ENCODE measurements around the gene RINL. TPM values are rescaled to one million over a fixed set of nuclear protein-coding genes. Genes with fewer than 3 reads are reported as not detected.

Gene RINL, protein sequence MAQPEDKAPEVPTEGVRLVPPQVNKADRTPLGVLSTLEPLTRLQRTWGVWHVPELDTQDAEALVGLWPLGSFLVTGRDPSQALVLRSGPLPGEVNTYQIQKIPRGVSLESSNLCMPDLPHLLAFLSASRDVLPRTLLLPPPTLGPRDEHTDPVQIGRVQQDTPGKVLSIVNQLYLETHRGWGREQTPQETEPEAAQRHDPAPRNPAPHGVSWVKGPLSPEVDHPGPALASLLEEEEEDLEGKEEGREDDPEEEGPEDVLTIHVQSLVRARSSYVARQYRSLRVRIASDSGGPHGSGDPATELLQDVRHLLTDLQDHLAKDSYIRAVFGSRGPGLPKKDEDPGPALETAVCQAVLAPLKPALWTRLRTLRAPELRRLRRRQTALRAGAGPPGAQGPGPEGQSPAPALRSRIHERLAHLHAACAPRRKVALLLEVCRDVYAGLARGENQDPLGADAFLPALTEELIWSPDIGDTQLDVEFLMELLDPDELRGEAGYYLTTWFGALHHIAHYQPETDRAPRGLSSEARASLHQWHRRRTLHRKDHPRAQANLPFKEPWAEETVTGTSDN
- 10 to 100 TPM; 58.9 to 63.5 TPM for total RNA-seq

DNA sequence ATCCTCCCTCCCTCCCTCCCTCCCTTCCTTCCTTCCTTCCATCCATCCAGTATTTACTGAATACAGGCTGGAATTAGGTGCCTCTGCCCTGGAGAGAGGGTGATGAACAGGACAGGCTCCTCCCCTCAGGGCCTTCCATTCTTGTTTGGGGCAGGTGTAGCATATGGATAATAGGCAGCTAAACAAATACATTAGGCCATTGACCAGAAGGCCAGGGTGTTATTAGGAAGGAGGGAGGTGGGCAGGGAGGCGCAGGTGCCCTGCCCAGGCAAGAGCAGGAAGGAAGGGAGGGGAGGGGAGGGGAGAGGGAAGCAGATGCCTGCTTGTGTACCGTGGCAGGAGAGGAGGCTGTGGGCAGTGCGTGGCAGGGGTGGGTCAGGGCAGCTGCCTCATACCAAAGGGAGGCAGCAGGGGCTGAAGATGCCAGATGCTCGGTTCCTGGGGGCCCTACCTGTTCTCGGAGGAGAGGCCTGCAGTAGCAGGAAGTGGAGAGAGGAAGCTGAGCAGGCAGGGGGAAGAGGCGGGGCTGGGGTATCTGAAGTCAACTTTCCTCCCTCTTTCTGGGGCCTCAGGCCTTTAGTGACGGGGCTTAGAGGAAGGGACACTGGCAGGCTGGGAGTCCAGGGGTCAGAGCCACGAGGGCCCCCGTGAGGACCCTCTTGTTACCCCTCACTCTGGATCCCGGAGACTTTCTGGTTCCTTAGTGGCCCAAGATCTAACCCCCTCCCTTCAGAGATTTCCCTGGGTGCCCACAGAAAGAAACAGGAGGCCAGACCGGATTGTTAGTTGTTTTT is at the start of gene RINL:
RINL (minus strand) TSS at position 495 of the 794 bp plus-strand sequence. CDS start 1,533 bp downstream, outside the sequence.
- DNase-seq (peak; percentile 84), ATAC-seq (peak; percentile 92)
- H3K9me3 Mint-ChIP-seq (ENCODE audit: insufficient read depth), result no peaks in the 10 kb centered on the region
- peak within 1 kb of the TSS; percentile 95 for H3K4me3 Mint-ChIP-seq
- H3K4me1 Mint-ChIP-seq (ENCODE audit: low read depth), result peaks cover 37% of the 10 kb centered on the region
- H3K36me3 Mint-ChIP-seq (ENCODE audit: low read depth), result peaks cover 26% of the 10 kb centered on the region
- peak within 1 kb of the TSS; percentile 98 for H3K27ac Mint-ChIP-seq
- CTCF ChIA-PET, result interaction anchor here (1.2 to 5.6 kb wide), 11 partner anchors 9 to 354 kb away, joined by 3 to 56 read pairs (median 7); partner anchors contain the start of genes MRPS12, NFKBIB and SARS2
- no peaks in the 10 kb centered on the region for H3K27me3 Mint-ChIP-seq (ENCODE audit: low read depth)
- POLR2A ChIA-PET, result interaction anchor here (0.6 to 2.8 kb wide), 21 partner anchors 9 to 491 kb away, joined by 3 to 25 read pairs (median 5); partner anchors contain the start of genes ECH1, FAM98C, HNRNPL and MRPS12

DNA sequence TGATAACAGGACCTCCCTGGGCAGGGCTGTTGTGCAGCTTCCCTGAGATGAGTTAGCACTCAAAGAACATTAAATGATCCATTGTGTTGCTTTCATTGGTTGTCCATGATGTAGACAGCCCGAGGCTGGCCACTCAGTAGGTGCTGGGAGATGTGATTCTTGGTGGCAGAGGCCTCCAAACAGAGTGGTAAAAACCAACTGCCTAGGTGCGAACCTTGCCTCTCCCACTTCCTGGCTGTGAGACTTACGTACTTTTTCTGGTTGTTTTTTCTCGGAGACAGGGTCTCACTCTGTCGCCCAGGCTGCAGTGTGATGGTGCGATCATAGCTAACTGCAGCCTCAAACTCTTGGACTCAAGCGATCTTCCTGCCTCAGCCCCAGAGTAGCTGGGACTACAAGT is 46.3 kb upstream of the RINL start:
- ChIA-PET CTCF (interaction anchor here (0.5 to 1.1 kb wide), 2 partner anchors 28 to 421 kb away, joined by 3 read pairs; no protein-coding TSS in a partner anchor), POLR2A (no interaction called here)
- ATAC-seq (peak; percentile 40), DNase-seq (no peak)
- Mint-ChIP-seq H3K4me3 (no peak overlapping the region), H3K36me3 (ENCODE audit: low read depth) (peaks cover 23% of the 10 kb centered on the region), H3K9me3 (ENCODE audit: insufficient read depth) (no peaks in the 10 kb centered on the region), H3K27ac (peak overlapping the region; percentile 53), H3K4me1 (ENCODE audit: low read depth) (peaks cover 15% of the 10 kb centered on the region), H3K27me3 (ENCODE audit: low read depth) (no peaks in the 10 kb centered on the region)

DNA sequence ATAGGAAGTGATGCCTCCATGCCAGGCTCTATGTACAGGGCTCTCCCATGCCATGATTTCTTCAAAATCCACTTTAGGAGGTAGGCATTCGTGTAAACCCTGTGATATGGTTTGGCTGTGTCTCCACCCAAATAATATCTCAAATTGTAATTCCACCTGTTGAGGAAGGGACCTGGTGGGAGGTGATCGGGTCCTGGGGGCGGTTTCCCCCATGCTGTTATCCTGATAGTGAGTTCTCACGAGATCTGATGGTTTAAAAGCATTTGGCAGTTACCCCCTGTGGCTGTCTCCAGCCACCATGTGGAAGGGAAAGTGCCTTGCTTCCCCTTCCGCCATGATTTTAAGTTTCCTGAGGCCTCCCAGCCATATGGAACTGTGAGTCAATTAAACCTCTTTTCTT is 44.4 kb upstream of the RINL start:
- Mint-ChIP-seq H3K36me3 (ENCODE audit: low read depth) (peaks cover 21% of the 10 kb centered on the region), H3K4me1 (ENCODE audit: low read depth) (peaks cover 2% of the 10 kb centered on the region), H3K27me3 (ENCODE audit: low read depth) (no peaks in the 10 kb centered on the region), H3K9me3 (ENCODE audit: insufficient read depth) (no peaks in the 10 kb centered on the region), H3K4me3 (no peak overlapping the region), H3K27ac (no peak overlapping the region)
- DNase-seq, result no peak
- ChIA-PET POLR2A (no interaction called here), CTCF (no interaction called here)
- ATAC-seq, result no peak

DNA sequence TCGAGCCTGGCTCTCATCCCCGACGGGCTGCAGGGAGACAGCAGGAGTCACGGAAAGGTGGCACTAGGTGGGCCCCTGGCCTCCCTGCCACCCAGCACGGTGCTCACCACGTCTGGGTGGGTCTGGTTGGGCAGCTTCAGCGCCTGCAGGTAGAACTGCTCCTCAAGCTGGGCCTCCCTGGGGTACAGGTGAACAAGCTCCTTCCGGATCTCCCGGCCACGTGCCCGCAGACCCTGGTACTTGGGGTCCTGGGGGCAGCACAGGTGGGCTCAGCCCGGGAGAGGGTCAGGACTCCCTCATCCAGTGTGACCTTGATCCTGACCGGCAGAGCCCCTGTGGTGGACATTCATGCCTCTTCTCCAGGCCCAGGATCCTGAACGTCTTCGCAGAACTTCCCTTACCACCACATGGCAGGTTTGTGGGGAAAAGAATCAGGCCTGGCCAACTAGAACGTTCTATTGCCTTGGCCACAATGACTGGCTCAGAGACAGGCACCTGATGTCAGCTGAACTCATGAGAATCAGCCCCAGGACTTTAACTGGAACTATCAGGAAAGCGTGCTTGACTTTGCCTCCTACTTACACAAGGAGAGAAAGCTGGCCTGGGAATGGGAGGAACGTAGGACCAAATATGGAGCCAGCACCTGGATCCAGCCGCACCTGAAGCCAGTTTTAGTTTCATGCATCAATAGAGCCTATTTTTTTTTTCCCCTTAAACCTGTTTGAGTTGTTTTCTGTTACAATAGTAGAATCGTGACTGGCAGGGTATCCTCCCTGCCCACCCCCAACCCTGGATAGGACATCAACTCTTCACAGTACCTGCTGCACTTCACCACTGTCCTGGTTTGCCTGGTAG is 43.6 kb upstream of the RINL start:
- Mint-ChIP-seq H3K9me3 (ENCODE audit: insufficient read depth) (no peaks in the 10 kb centered on the region), H3K27ac (peak overlapping the region; percentile 10), H3K27me3 (ENCODE audit: low read depth) (no peaks in the 10 kb centered on the region), H3K4me1 (ENCODE audit: low read depth) (peaks cover 2% of the 10 kb centered on the region), H3K36me3 (ENCODE audit: low read depth) (peaks cover 21% of the 10 kb centered on the region), H3K4me3 (no peak overlapping the region)
- DNase-seq (no peak), ATAC-seq (no peak)
- ChIA-PET CTCF (interaction anchor here (0.6 kb wide), 2 partner anchors 9 to 519 kb away, joined by 3 read pairs; partner anchors contain the start of genes FAM98C, MRPS12 and SARS2), POLR2A (no interaction called here)

DNA sequence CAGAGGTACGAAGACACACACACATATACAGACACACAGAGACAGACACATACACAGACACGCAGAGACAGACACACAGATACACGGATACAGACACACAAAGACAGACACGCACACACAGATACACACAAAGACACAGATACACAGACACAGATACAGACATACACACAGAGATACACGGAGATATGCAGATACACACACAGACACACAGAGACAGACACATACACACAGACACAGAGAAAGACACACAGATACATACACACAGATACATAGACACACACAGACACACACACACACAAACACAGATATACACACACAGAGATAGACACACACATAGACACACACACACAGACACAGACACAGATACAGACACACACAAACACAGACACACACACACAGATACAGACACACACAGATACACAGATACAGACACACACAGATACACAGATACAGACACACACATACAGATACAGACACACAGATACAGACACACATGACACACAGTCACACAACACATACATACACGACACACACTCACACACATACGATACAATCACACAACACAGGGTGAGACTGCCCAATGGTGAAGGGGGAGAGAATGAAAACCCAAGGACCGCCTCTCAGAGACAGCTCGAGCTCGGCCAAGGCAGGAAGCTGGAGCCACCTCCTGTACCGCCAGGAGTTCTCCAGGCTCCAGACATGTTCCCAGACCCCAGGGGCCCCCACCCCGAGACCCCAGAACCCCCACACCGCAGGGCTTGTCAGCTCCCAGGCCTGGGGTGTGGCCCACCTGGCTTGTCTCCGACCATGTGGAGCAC is 42.7 kb upstream of the RINL start:
- H3K36me3 Mint-ChIP-seq (ENCODE audit: low read depth), result peaks cover 21% of the 10 kb centered on the region

DNA sequence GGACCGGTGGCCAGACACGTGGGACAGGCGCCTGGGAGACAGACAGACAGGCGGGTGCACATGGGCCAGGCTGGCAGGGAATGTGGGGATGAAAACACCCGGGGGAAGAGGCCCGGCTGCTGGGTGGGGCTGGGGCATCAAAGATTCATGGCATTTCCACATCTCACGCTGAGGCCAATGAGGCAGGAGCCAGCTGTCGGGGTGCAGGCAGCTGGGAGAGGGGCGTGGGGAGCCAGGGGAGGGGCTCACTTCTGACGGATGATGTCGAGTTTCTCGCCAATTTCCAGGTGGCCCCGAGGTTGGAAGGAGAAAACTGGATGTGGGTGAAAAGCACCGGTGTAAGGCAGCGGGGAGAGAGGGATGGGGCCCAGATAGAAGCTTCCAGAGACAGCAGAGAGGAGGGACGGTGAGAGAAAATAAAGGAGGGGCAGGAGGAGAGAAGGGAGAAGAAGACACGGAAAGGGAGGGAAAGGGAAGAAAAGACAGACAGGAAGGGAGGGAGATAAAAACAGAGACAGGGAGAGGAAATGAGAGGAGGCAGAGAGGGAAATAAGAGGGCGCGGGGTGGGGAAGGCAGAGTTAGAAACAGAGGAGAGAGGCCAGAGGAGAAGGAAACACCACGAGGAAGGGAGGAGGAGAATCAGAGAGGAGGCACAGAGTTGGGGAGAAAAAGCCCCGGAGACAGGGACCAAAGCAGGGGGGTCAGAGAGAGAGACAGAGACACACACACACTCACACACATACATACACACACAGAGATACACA is 41.9 kb upstream of the RINL start:
- POLR2A ChIA-PET, result no interaction called here
- DNase-seq (no peak), ATAC-seq (no peak)
- H3K27ac Mint-ChIP-seq, result no peak overlapping the region
- H3K27me3 Mint-ChIP-seq (ENCODE audit: low read depth), result no peaks in the 10 kb centered on the region
- peaks cover 2% of the 10 kb centered on the region for H3K4me1 Mint-ChIP-seq (ENCODE audit: low read depth)
- H3K9me3 Mint-ChIP-seq (ENCODE audit: insufficient read depth), result no peaks in the 10 kb centered on the region
- no peak overlapping the region for H3K4me3 Mint-ChIP-seq
- peaks cover 16% of the 10 kb centered on the region for H3K36me3 Mint-ChIP-seq (ENCODE audit: low read depth)
- CTCF ChIA-PET, result interaction anchor here (4.2 kb wide), 1 partner anchor 11 kb away, joined by 18 read pairs; the partner anchor contains the start of genes MRPS12 and SARS2

More for the DNA sequence above, 42.7 kb upstream of the RINL start:
- no peak overlapping the region for H3K27ac Mint-ChIP-seq
- H3K9me3 Mint-ChIP-seq (ENCODE audit: insufficient read depth), result no peaks in the 10 kb centered on the region
- peaks cover 2% of the 10 kb centered on the region for H3K4me1 Mint-ChIP-seq (ENCODE audit: low read depth)
- ChIA-PET POLR2A (no interaction called here), CTCF (interaction anchor here (0.6 to 4.2 kb wide), 2 partner anchors 10 to 518 kb away, joined by 3 to 18 read pairs; partner anchors contain the start of genes FAM98C, MRPS12 and SARS2)
- no peak for DNase-seq
- H3K27me3 Mint-ChIP-seq (ENCODE audit: low read depth), result no peaks in the 10 kb centered on the region
- ATAC-seq, result no peak
- H3K4me3 Mint-ChIP-seq, result no peak overlapping the region

DNA sequence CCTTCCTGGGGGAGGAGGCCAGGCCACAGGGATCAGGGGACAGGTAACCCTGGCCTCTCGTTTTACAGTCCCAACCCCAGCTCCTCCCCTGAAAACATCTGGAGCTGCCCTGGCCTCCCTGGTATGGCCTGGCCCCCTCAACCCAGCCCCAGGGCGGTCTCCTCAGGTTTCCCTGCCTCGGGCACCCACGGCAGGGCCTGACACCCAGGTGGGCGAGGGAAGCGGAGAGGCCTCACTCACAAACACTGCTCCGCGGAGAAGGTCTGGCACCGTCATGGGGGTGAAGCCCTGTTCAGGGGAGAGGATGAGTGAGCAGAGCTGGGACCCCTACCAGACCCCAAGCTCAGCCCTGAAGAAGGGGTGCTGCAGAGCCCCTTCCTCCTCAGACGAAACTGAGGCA is 40.5 kb upstream of the RINL start:
- Mint-ChIP-seq H3K4me3 (no peak overlapping the region), H3K9me3 (ENCODE audit: insufficient read depth) (no peaks in the 10 kb centered on the region), H3K27me3 (ENCODE audit: low read depth) (no peaks in the 10 kb centered on the region), H3K4me1 (ENCODE audit: low read depth) (no peaks in the 10 kb centered on the region), H3K36me3 (ENCODE audit: low read depth) (peaks cover 8% of the 10 kb centered on the region), H3K27ac (no peak overlapping the region)
- CTCF ChIA-PET, result interaction anchor here (1.3 to 4.2 kb wide), 2 partner anchors 12 to 18 kb away, joined by 3 to 18 read pairs; partner anchors contain the start of genes MRPS12, NFKBIB and SARS2
- DNase-seq (no peak), ATAC-seq (no peak)
- POLR2A ChIA-PET, result no interaction called here

DNA sequence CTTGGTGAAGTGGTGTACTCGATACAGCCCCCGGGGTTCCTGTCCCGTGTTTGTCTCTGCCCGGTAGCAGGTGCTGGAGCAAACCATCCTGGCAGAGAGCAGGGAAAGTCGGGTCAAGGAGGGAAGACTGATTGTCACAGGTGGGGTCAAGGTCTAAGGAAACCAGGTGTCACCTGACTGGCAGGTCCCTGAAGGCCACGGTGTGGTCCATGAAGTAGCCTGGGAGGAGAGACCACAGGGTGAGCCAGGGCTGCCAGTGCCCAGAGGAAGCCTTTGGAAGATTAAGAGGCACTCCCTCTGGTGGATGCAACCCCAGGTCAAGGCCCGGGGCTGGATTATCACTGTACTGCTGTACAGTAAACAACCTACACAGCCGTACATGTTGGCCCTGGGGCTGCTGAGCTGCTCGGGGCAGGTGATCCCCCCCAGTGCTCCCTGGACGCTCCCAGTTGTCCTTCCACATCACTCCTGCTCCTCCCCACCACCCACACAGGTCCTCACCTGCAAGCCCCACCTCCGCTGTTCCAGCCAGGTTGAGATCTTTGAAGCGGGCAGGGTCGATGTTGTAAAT is 39.9 kb upstream of the RINL start:
- CTCF ChIA-PET, result interaction anchor here (4.2 kb wide), 1 partner anchor 13 kb away, joined by 18 read pairs; the partner anchor contains the start of genes MRPS12 and SARS2
- Mint-ChIP-seq H3K27ac (no peak overlapping the region), H3K27me3 (ENCODE audit: low read depth) (no peaks in the 10 kb centered on the region), H3K9me3 (ENCODE audit: insufficient read depth) (no peaks in the 10 kb centered on the region), H3K4me3 (no peak overlapping the region), H3K36me3 (ENCODE audit: low read depth) (peaks cover 8% of the 10 kb centered on the region), H3K4me1 (ENCODE audit: low read depth) (peaks cover 2% of the 10 kb centered on the region)
- DNase-seq (no peak), ATAC-seq (peak; percentile 42)
- POLR2A ChIA-PET, result no interaction called here

DNA sequence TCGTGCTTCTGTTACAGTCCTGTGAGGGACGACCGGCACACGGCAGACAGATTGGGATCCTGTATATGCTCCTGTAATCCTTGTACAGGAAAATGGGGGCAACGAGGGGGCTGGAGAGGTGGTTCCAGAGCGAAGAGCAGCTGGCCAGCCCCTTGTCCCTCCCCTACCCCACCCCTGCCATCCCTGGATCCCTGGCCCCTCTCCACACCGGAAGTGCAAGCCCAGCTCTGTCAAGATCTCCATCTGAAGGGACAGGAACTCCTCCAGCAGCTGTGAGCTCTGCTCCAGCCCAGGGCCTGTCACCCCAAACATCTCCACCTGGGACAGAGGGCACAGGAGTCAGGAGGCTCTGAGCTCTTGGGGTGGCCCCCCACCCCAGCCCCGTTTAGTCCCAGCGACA is 39.4 kb upstream of the RINL start:
- no peak overlapping the region for H3K4me3 Mint-ChIP-seq
- DNase-seq, result no peak
- H3K4me1 Mint-ChIP-seq (ENCODE audit: low read depth), result peaks cover 6% of the 10 kb centered on the region
- ChIA-PET CTCF (interaction anchor here (4.2 kb wide), 1 partner anchor 13 kb away, joined by 18 read pairs; the partner anchor contains the start of genes MRPS12 and SARS2), POLR2A (no interaction called here)
- ATAC-seq, result no peak
- no peak overlapping the region for H3K27ac Mint-ChIP-seq
- H3K36me3 Mint-ChIP-seq (ENCODE audit: low read depth), result peaks cover 8% of the 10 kb centered on the region
- H3K9me3 Mint-ChIP-seq (ENCODE audit: insufficient read depth), result no peaks in the 10 kb centered on the region
- no peaks in the 10 kb centered on the region for H3K27me3 Mint-ChIP-seq (ENCODE audit: low read depth)
